Measurements from ENCODE around the gene TMTC1.

- TF ChIP-seq, protein P1, sequence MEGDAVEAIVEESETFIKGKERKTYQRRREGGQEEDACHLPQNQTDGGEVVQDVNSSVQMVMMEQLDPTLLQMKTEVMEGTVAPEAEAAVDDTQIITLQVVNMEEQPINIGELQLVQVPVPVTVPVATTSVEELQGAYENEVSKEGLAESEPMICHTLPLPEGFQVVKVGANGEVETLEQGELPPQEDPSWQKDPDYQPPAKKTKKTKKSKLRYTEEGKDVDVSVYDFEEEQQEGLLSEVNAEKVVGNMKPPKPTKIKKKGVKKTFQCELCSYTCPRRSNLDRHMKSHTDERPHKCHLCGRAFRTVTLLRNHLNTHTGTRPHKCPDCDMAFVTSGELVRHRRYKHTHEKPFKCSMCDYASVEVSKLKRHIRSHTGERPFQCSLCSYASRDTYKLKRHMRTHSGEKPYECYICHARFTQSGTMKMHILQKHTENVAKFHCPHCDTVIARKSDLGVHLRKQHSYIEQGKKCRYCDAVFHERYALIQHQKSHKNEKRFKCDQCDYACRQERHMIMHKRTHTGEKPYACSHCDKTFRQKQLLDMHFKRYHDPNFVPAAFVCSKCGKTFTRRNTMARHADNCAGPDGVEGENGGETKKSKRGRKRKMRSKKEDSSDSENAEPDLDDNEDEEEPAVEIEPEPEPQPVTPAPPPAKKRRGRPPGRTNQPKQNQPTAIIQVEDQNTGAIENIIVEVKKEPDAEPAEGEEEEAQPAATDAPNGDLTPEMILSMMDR (IDR thresholded peaks at IDR 0.05): no peak
- TF ChIP-seq POLR2A (IDR thresholded peaks at IDR 0.05; ENCODE audit: low read depth): no peak
- no peak for TF ChIP-seq POLR2AphosphoS5 (IDR thresholded peaks at IDR 0.05)
These were observed 51.1 kb downstream of the TMTC1 start for GRCh38 chr12:29732593-29732992.
